Uterus (tissue), 4 donors: ENCODE measurements around the gene EDEM3. TPM values are rescaled to one million over a fixed set of nuclear protein-coding genes. Genes with fewer than 3 reads are reported as not detected.

Experiments
- DNase-seq, 2 donors: peaks; one replicate each; pipeline ENCODE4 v3.0.0-alpha.2; 2019 to 2020
- H3K27ac ChIP-seq, 2 donors: fragments of 200-600 bp; sonication (generic); 1 replicate in 1 of 2; 2 replicates in 1 of 2; pipeline ENCODE4 v1.5.1; 2016 to 2018
- H3K27me3 ChIP-seq, 2 donors: fragments of 200-600 bp; sonication (generic); one replicate each; pipeline ENCODE4 v1.5.1; 2018 to 2019; ENCODE audit warnings: control low read depth in 1 of 2
- H3K36me3 ChIP-seq, 2 donors: fragments of 200-600 bp; sonication (generic); one replicate each; pipeline ENCODE4 v1.5.1; 2019; ENCODE audit warnings: control low read depth in 1 of 2
- H3K4me1 ChIP-seq, 2 donors: fragments of 200-600 bp; sonication (generic); one replicate each; pipeline ENCODE4 v1.5.1; 2018 to 2019; ENCODE audit warnings: control low read depth in 1 of 2
- H3K4me3 ChIP-seq, 2 donors: fragments of 200-600 bp; sonication (generic); 1 replicate in 1 of 2; 2 replicates in 1 of 2; pipeline ENCODE4 v1.5.1; 2018 to 2019; ENCODE audit warnings: mild to moderate bottlenecking in 1 of 2
- H3K9me3 ChIP-seq, 2 donors: fragments of 200-600 bp; sonication (generic); one replicate each; pipeline ENCODE4 v1.5.1; 2019; ENCODE audit warnings: control low read depth in 1 of 2
- CTCF ChIP-seq, 4 experiments: fragments of 200-600 bp in 2 of 4; fragments of 450-650 bp in 2 of 4; sonication (generic) in 2 of 4; IDR thresholded peaks; one replicate each; pipeline ENCODE4 v1.5.1; 2016 to 2019; ENCODE audit warnings: antibody characterized with exemption in 4 of 4, mild to moderate bottlenecking in 2 of 4, moderate library complexity in 1 of 4
- POLR2A ChIP-seq, 2 donors: fragments of 450-650 bp; IDR thresholded peaks; one replicate each; pipeline ENCODE4 v1.6.1; 2016; ENCODE audit warnings: antibody characterized with exemption in 2 of 2, mild to moderate bottlenecking in 1 of 2, moderate library complexity in 1 of 2
- intact Hi-C: fragments of 100-400 bp; cut with DNase I; formaldehyde crosslinking; loops from one replicate; pipeline ENCODE4 v1.15.1; 2023; ENCODE audit warnings: low total_unique reads
- total RNA-seq, 4 donors: library from RNA; depleted of rRNA in 3 of 4; stranded (reverse); fragments of >200 nt in 3 of 4; gene quantifications; one replicate each; pipeline versions ENCODE4 v1.1.0 to v1.2.4, GENCODE V29; 2014 to 2023
- donor health status: DM: yes; HTN: yes; CAD: no.

Gene EDEM3
- total RNA-seq, 4 donors from 2014 or later = 12.8 to 64.7 (median 35.6) TPM

- TF ChIP-seq POLR2A (IDR thresholded peaks at IDR 0.05) (no peak), CTCF (IDR thresholded peaks at IDR 0.05) (no peak)
- H3K4me1 ChIP-seq = no peaks in the 10 kb centered on the region
- intact Hi-C loops = no loop called here
- H3K27ac ChIP-seq = no peak overlapping the region
- no peaks in the 10 kb centered on the region for H3K36me3 ChIP-seq
- no peak for DNase-seq
- H3K27me3 ChIP-seq = no peaks in the 10 kb centered on the region
- no peaks in the 10 kb centered on the region for H3K9me3 ChIP-seq
- H3K4me3 ChIP-seq = no peak overlapping the region
These were observed 7.4 kb upstream of the EDEM3 start for GRCh38 chr1:184761969-184762485.

- intact Hi-C loops = no loop called here
- H3K9me3 ChIP-seq = no peaks in the 10 kb centered on the region
- TF ChIP-seq CTCF (IDR thresholded peaks at IDR 0.05) = no peak
- no peak for TF ChIP-seq POLR2A (IDR thresholded peaks at IDR 0.05)
- DNase-seq = no peak
- no peaks in the 10 kb centered on the region for H3K27me3 ChIP-seq
- H3K36me3 ChIP-seq = no peaks in the 10 kb centered on the region
- H3K4me1 ChIP-seq = no peaks in the 10 kb centered on the region
- no peak overlapping the region for H3K4me3 ChIP-seq
- no peak overlapping the region for H3K27ac ChIP-seq
These were observed 5.0 kb upstream of the EDEM3 start for GRCh38 chr1:184759651-184760050.

- H3K4me3 ChIP-seq = no peak overlapping the region
- DNase-seq = no peak
- no peak for TF ChIP-seq POLR2A (IDR thresholded peaks at IDR 0.05)
- no peak for TF ChIP-seq CTCF (IDR thresholded peaks at IDR 0.05)
- H3K27ac ChIP-seq = no peak overlapping the region
- H3K4me1 ChIP-seq = no peaks in the 10 kb centered on the region
- H3K9me3 ChIP-seq = no peaks in the 10 kb centered on the region
- H3K36me3 ChIP-seq = no peaks in the 10 kb centered on the region
- H3K27me3 ChIP-seq = no peaks in the 10 kb centered on the region
- intact Hi-C loops = no loop called here
These were observed 4.5 kb upstream of the EDEM3 start for GRCh38 chr1:184759112-184759511.

GRCh38 chr1:184757891-184758290 lies 3.2 kb upstream of the EDEM3 start:
- Histone ChIP-seq H3K9me3 (no peaks in the 10 kb centered on the region), H3K27me3 (no peaks in the 10 kb centered on the region), H3K4me3 (no peak overlapping the region), H3K36me3 (no peaks in the 10 kb centered on the region), H3K27ac (no peak overlapping the region), H3K4me1 (no peaks in the 10 kb centered on the region)
- TF ChIP-seq POLR2A (IDR thresholded peaks at IDR 0.05) (no peak), CTCF (IDR thresholded peaks at IDR 0.05) (no peak)
- intact Hi-C loops = no loop called here
- no peak for DNase-seq

GRCh38 chr1:184757406-184757805 lies 2.7 kb upstream of the EDEM3 start:
- Histone ChIP-seq H3K9me3 (no peaks in the 10 kb centered on the region), H3K36me3 (no peaks in the 10 kb centered on the region), H3K27me3 (no peaks in the 10 kb centered on the region), H3K4me3 (no peak overlapping the region), H3K4me1 (no peaks in the 10 kb centered on the region), H3K27ac (no peak overlapping the region)
- intact Hi-C loops = no loop called here
- DNase-seq = no peak
- no peak for TF ChIP-seq POLR2A (IDR thresholded peaks at IDR 0.05)
- no peak for TF ChIP-seq CTCF (IDR thresholded peaks at IDR 0.05)
